Embryonic facial prominence (tissue), 1 donor: ENCODE data around the gene TAS1R3.
A peak's percentile ranks its signal among the peaks of the same experiment; 100 is the strongest.
"Not testable (repeated sequence)": the region's sequence is repeated elsewhere in the genome, so short reads cannot be mapped to it uniquely, and the experiment has no call there.

ENCODE experiments used
- DNase-seq: peaks from one replicate; pipeline ENCODE4 v3.0.0-alpha.2; 2016; ENCODE audit errors: extremely low spot score

Gene TAS1R3

GRCh38 chr1:1354271-1355247 is 23.5 kb downstream of the TAS1R3 start:
- no peak for DNase-seq

GRCh38 chr1:1355416-1355815 is 24.3 kb downstream of the TAS1R3 start:
- no peak for DNase-seq

- no peak for DNase-seq
These were observed 25.2 kb downstream of the TAS1R3 start for GRCh38 chr1:1356166-1356795.

GRCh38 chr1:1356796-1357401 is 25.8 kb downstream of the TAS1R3 start:
- DNase-seq = no peak

- no peak for DNase-seq
These were observed 26.9 kb downstream of the TAS1R3 start for GRCh38 chr1:1357871-1358432.

- DNase-seq = peak; percentile 57
These were observed 27.6 kb downstream of the TAS1R3 start, which contains the start of gene MXRA8 for GRCh38 chr1:1358433-1359271. Gene MXRA8, minus strand, starts transcription at chr1:1358555. Its CDS starts 51 bp downstream, at chr1:1358504.

- DNase-seq = peak; percentile 77
These were observed 28.2 kb downstream of the TAS1R3 start for GRCh38 chr1:1359308-1359663.

GRCh38 chr1:1359664-1360468 is 28.8 kb downstream of the TAS1R3 start:
- DNase-seq = peak; percentile 49

- DNase-seq = no peak
These were observed 29.6 kb downstream of the TAS1R3 start for GRCh38 chr1:1360506-1361169.

GRCh38 chr1:1361233-1361981 is 30.3 kb downstream of the TAS1R3 start:
- no peak for DNase-seq

- no peak for DNase-seq
These were observed 30.9 kb downstream of the TAS1R3 start for GRCh38 chr1:1361982-1362423.

GRCh38 chr1:1364266-1364665 is 33.2 kb downstream of the TAS1R3 start:
- DNase-seq = no peak

GRCh38 chr1:1365875-1366698 is 35.0 kb downstream of the TAS1R3 start:
- no peak for DNase-seq

- DNase-seq = no peak
These were observed 35.6 kb downstream of the TAS1R3 start for GRCh38 chr1:1366699-1367066.

GRCh38 chr1:1367315-1367714 is 36.2 kb downstream of the TAS1R3 start:
- no peak for DNase-seq

- not testable (repeated sequence) for DNase-seq
These were observed 39.0 kb downstream of the TAS1R3 start for GRCh38 chr1:1370094-1370493.

- DNase-seq = no peak
These were observed 39.8 kb downstream of the TAS1R3 start for GRCh38 chr1:1370771-1371300.

GRCh38 chr1:1371364-1371745 is 40.3 kb downstream of the TAS1R3 start:
- no peak for DNase-seq
